HG03439 (cell line): Measurements from ENCODE around the gene ACBD7.

Experiments
- ATAC-seq: cut with Tn5 transposase; IDR thresholded peaks from one replicate; pipeline ENCODE4 v1.9.1; 2021; ENCODE audit warnings: mild to moderate bottlenecking, moderate library complexity; ENCODE audit not compliant: unreplicated experiment

ACBD7 gene

GRCh38 chr10:15027741-15028140, 60.8 kb downstream of the ACBD7 start:
- ATAC-seq, result no peak
